Stimulated activated CD4-positive, alpha-beta T cell treated with anti-CD3 and anti-CD28 coated beads, Interleukin-4, amount 100 ng/mL, for 4 hours (primary cell): Measurements from ENCODE around the gene TGFBRAP1.

ENCODE experiments used
- DNase-seq, 2 experiments: peaks; one replicate each; pipeline ENCODE4 v3.0.0-alpha.2; 2020

TGFBRAP1 gene

GRCh38 chr2:105309147-105309545 lies 20.4 kb downstream of the TGFBRAP1 start:
- no peak for DNase-seq

GRCh38 chr2:105308382-105309146 lies 21.0 kb downstream of the TGFBRAP1 start:
- DNase-seq, result no peak

- no peak for DNase-seq
Observed at GRCh38 chr2:105307962-105308361, 21.6 kb downstream of the TGFBRAP1 start.

GRCh38 chr2:105307550-105307949 lies 22.0 kb downstream of the TGFBRAP1 start:
- DNase-seq, result no peak

GRCh38 chr2:105307146-105307545 lies 22.4 kb downstream of the TGFBRAP1 start:
- no peak for DNase-seq

GRCh38 chr2:105301646-105302045 lies 27.9 kb downstream of the TGFBRAP1 start:
- no peak for DNase-seq

GRCh38 chr2:105299290-105299689 lies 30.2 kb downstream of the TGFBRAP1 start:
- no peak for DNase-seq

- DNase-seq, result no peak
Observed at GRCh38 chr2:105298017-105298416, 31.5 kb downstream of the TGFBRAP1 start.

GRCh38 chr2:105297216-105297615 lies 32.3 kb downstream of the TGFBRAP1 start:
- DNase-seq, result no peak

- no peak for DNase-seq
Observed at GRCh38 chr2:105296017-105296611, 33.4 kb downstream of the TGFBRAP1 start.

- DNase-seq, result no peak
Observed at GRCh38 chr2:105294844-105295481, 34.6 kb downstream of the TGFBRAP1 start.

GRCh38 chr2:105294046-105294445 lies 35.5 kb downstream of the TGFBRAP1 start:
- no peak for DNase-seq

- DNase-seq, result no peak
Observed at GRCh38 chr2:105291981-105292380, 37.6 kb downstream of the TGFBRAP1 start.

GRCh38 chr2:105290981-105291660 lies 38.4 kb downstream of the TGFBRAP1 start:
- no peak for DNase-seq

- DNase-seq, result no peak
Observed at GRCh38 chr2:105288133-105288532, 41.4 kb downstream of the TGFBRAP1 start.

- peak in 1 of 2 experiments; percentile 12 for DNase-seq
Observed at GRCh38 chr2:105287692-105288091, 41.8 kb downstream of the TGFBRAP1 start.

- no peak for DNase-seq
Observed at GRCh38 chr2:105283532-105283931, 46.0 kb downstream of the TGFBRAP1 start.

- no peak for DNase-seq
Observed at GRCh38 chr2:105280281-105280680, 49.3 kb downstream of the TGFBRAP1 start.

- DNase-seq, result no peak
Observed at GRCh38 chr2:105279126-105279525, 50.4 kb downstream of the TGFBRAP1 start.

GRCh38 chr2:105278654-105279053 lies 50.9 kb downstream of the TGFBRAP1 start:
- DNase-seq, result no peak

- no peak for DNase-seq
Observed at GRCh38 chr2:105274046-105274445, 55.5 kb downstream of the TGFBRAP1 start.

GRCh38 chr2:105272176-105272575 lies 57.4 kb downstream of the TGFBRAP1 start:
- DNase-seq, result no peak

GRCh38 chr2:105271393-105272045 lies 58.0 kb downstream of the TGFBRAP1 start:
- no peak for DNase-seq
